Osteoblast (primary cell): ENCODE measurements around the gene ARL13A. TPM values are rescaled to one million over a fixed set of nuclear protein-coding genes. Genes with fewer than 3 reads are reported as not detected.
"Not testable (repeated sequence)": the region's sequence is repeated elsewhere in the genome, so short reads cannot be mapped to it uniquely, and the experiment has no call there.

Experiments
- DNase-seq: peaks from one replicate; pipeline ENCODE4 v3.0.0; 2011; ENCODE audit warnings: low spot score, mixed read lengths; ENCODE audit not compliant: insufficient read length; ENCODE audit errors: missing footprints
- H2AFZ ChIP-seq: 2 replicates; pipeline ENCODE4 v1.6.0; 2011; ENCODE audit warnings: mild to moderate bottlenecking, low read length
- H3K27ac ChIP-seq: 2 replicates; pipeline ENCODE4 v1.5.1; 2011; ENCODE audit warnings: mild to moderate bottlenecking, low read depth, low read length, moderate library complexity
- H3K27me3 ChIP-seq: 2 replicates; pipeline ENCODE4 v1.6.0; 2012; ENCODE audit warnings: mild to moderate bottlenecking, control low read depth, inconsistent platforms, low read length, moderate library complexity; ENCODE audit not compliant: insufficient read depth
- H3K36me3 ChIP-seq: 2 replicates; pipeline ENCODE4 v1.5.1; 2011; ENCODE audit warnings: mild to moderate bottlenecking, low read length, control low read depth, moderate library complexity; ENCODE audit not compliant: insufficient read depth
- H3K4me1 ChIP-seq: 2 replicates; pipeline ENCODE4 v1.5.1; 2011; ENCODE audit warnings: mild to moderate bottlenecking, low read length, control low read depth, moderate library complexity; ENCODE audit not compliant: insufficient read depth
- H3K4me2 ChIP-seq: 2 replicates; pipeline ENCODE4 v1.6.0; 2011; ENCODE audit warnings: mild to moderate bottlenecking, low read length; ENCODE audit not compliant: insufficient read depth
- H3K4me3 ChIP-seq: fragments of 200-600 bp; sonication (generic); 3 replicates; pipeline ENCODE4 v1.5.1; 2012; ENCODE audit warnings: mild to moderate bottlenecking, low read length, inconsistent platforms; ENCODE audit not compliant: insufficient read depth
- H3K79me2 ChIP-seq: 2 replicates; pipeline ENCODE4 v1.6.0; 2012; ENCODE audit warnings: mild to moderate bottlenecking, low read length, control low read depth, inconsistent platforms; ENCODE audit not compliant: insufficient read depth
- H3K9me3 ChIP-seq: 2 replicates; pipeline ENCODE4 v1.5.1; 2011; ENCODE audit warnings: low read depth, low read length, control low read depth
- H4K20me1 ChIP-seq: 2 replicates; pipeline ENCODE4 v1.6.0; 2012; ENCODE audit warnings: mild to moderate bottlenecking, low read length, control low read depth; ENCODE audit not compliant: insufficient read depth
- total RNA-seq: library from RNA; depleted of rRNA; stranded (reverse); fragments of >200 nt; gene quantifications from 2 replicates; pipeline ENCODE4 v1.2.3, GENCODE V29; 2012
- TF ChIP-seq, protein P1 (sequence below): IDR thresholded peaks from 2 replicates; pipeline ENCODE4 v1.5.1; 2011; ENCODE audit warnings: mild to moderate bottlenecking, low read depth, low read length, moderate library complexity; ENCODE audit errors: extremely low read depth

ARL13A gene
- total RNA-seq, 1 donor = not detected

DNA sequence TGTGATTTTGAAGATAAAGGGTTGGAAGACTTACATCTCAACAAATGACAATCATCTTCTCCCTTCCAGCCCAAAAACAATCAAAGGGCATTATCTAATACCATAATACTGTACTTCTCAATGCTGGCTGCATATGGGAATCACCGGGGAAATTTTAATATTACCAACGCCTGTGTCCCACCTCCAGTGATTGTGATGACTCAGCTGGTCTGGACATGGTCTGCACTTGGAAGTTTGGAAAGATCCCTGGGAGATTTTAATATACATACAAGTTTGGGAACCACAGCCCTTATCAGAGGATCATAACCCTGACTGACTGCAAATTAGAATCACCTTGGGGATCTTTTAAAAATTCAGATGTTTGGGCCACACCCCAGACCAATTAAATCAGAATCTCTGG lies 29.9 kb downstream of the ARL13A start:
- H3K79me2 ChIP-seq = no peaks in the 10 kb centered on the region
- H3K4me1 ChIP-seq = peaks cover 9% of the 10 kb centered on the region
- DNase-seq = no peak
- TF ChIP-seq, protein P1, sequence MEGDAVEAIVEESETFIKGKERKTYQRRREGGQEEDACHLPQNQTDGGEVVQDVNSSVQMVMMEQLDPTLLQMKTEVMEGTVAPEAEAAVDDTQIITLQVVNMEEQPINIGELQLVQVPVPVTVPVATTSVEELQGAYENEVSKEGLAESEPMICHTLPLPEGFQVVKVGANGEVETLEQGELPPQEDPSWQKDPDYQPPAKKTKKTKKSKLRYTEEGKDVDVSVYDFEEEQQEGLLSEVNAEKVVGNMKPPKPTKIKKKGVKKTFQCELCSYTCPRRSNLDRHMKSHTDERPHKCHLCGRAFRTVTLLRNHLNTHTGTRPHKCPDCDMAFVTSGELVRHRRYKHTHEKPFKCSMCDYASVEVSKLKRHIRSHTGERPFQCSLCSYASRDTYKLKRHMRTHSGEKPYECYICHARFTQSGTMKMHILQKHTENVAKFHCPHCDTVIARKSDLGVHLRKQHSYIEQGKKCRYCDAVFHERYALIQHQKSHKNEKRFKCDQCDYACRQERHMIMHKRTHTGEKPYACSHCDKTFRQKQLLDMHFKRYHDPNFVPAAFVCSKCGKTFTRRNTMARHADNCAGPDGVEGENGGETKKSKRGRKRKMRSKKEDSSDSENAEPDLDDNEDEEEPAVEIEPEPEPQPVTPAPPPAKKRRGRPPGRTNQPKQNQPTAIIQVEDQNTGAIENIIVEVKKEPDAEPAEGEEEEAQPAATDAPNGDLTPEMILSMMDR = no peak
- H4K20me1 ChIP-seq = no peaks in the 10 kb centered on the region
- H3K27ac ChIP-seq = no peak overlapping the region
- H2AFZ ChIP-seq = no peak overlapping the region
- no peak overlapping the region for H3K4me2 ChIP-seq
- H3K9me3 ChIP-seq = peaks cover 2% of the 10 kb centered on the region
- no peaks in the 10 kb centered on the region for H3K27me3 ChIP-seq
- no peak overlapping the region for H3K4me3 ChIP-seq
- peaks cover 9% of the 10 kb centered on the region for H3K36me3 ChIP-seq

DNA sequence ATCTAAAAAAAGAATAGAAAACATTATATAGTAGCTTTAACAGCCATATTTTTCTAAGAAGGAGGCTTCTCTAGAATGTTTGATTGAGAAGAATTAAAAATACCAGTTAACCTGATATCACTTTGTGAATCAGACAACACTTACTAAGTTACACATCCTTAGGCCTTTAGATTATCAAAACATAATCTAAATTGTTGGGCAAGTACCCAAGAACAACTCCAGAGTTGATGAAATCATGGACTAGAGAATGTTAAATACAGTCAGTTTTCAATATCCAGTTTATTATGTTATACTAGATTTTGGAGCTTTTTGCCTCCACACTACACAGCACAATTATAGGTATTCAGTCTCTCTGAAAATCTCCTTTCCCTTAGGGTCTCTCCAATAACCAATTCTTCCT lies 39.6 kb downstream of the ARL13A start:
- peaks cover 19% of the 10 kb centered on the region for H3K36me3 ChIP-seq
- H3K4me2 ChIP-seq = no peak overlapping the region
- no peaks in the 10 kb centered on the region for H3K27me3 ChIP-seq
- no peak overlapping the region for H3K4me3 ChIP-seq
- DNase-seq = no peak
- TF ChIP-seq, protein P1 = no peak
- H2AFZ ChIP-seq = no peak overlapping the region
- no peaks in the 10 kb centered on the region for H3K79me2 ChIP-seq
- peaks cover 4% of the 10 kb centered on the region for H3K4me1 ChIP-seq
- no peaks in the 10 kb centered on the region for H3K9me3 ChIP-seq
- H3K27ac ChIP-seq = no peak overlapping the region
- H4K20me1 ChIP-seq = no peaks in the 10 kb centered on the region

DNA sequence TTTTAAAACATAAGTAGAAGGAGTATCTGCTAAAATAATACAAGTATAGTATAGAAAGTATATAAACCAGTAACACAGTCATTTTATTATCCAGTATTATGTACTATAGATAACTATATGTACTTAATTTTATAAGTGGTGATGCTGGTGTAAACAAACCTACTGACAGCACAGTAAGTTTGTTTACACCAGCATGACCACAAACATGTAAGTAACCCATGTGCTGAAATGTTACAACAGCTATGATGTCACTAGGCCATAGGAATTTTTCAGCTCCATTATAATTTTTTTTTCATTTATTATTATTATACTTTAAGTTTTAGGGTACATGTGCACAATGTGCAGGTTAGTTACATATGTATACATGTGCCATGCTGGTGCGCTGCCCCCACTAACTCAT lies 42.5 kb downstream of the ARL13A start:
- not testable (repeated sequence) for H2AFZ ChIP-seq, H3K27me3 ChIP-seq, H3K4me3 ChIP-seq, H3K27ac ChIP-seq, H3K4me1 ChIP-seq, H3K79me2 ChIP-seq, H3K4me2 ChIP-seq, H4K20me1 ChIP-seq, DNase-seq, H3K9me3 ChIP-seq
- H3K36me3 ChIP-seq = peaks cover 19% of the 10 kb centered on the region

DNA sequence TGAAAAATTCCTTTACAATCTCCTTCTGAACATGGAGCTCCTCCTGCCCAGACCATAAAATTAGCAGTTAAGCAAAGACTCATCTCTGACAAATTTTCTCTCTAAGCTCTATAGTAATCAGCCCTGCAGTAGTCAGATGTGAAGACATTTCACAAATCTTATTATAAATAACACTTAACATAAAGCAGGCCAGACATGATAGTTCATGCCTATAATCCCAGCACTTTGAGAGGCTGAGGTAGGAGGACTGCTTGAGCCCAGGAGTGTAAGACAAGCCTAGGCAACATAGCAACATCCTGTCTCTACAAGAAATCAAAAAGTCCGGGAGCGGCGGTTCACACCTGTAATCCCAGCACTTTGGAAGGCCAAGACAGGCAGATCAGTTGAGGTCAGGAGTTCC lies 52.5 kb downstream of the ARL13A start:
- no peak for DNase-seq
- no peaks in the 10 kb centered on the region for H3K27me3 ChIP-seq
- no peak overlapping the region for H3K4me3 ChIP-seq

More for the DNA sequence above, 52.5 kb downstream of the ARL13A start:
- TF ChIP-seq, protein P1 = no peak
- no peaks in the 10 kb centered on the region for H3K4me1 ChIP-seq
- no peak overlapping the region for H3K27ac ChIP-seq
- H3K79me2 ChIP-seq = no peaks in the 10 kb centered on the region
- no peaks in the 10 kb centered on the region for H4K20me1 ChIP-seq
- H3K4me2 ChIP-seq = no peak overlapping the region
- H2AFZ ChIP-seq = no peak overlapping the region
- peaks cover 18% of the 10 kb centered on the region for H3K36me3 ChIP-seq
- no peaks in the 10 kb centered on the region for H3K9me3 ChIP-seq
